IPS-NIHi7 (cell line): ENCODE measurements around the gene LOXL1.
A peak's percentile ranks its signal among the peaks of the same experiment; 100 is the strongest.
"Not testable (repeated sequence)": the region's sequence is repeated elsewhere in the genome, so short reads cannot be mapped to it uniquely, and the experiment has no call there.

Source experiments
- DNase-seq: peaks from one replicate; pipeline ENCODE4 v3.0.0; 2012; ENCODE audit warnings: mixed read lengths; ENCODE audit errors: extremely low spot score

Gene LOXL1

GRCh38 chr15:73937726-73938125 is 11.5 kb downstream of the LOXL1 start:
- no peak for DNase-seq

- not testable (repeated sequence) for DNase-seq
Observed at GRCh38 chr15:73938516-73938915, 12.3 kb downstream of the LOXL1 start.

GRCh38 chr15:73939138-73939537 is 12.9 kb downstream of the LOXL1 start:
- no peak for DNase-seq

GRCh38 chr15:73940061-73940981 is 14.1 kb downstream of the LOXL1 start:
- no peak for DNase-seq

- DNase-seq, result no peak
Observed at GRCh38 chr15:73941044-73941443, 14.8 kb downstream of the LOXL1 start.

- DNase-seq, result no peak
Observed at GRCh38 chr15:73941449-73941848, 15.2 kb downstream of the LOXL1 start.

GRCh38 chr15:73941871-73942635 is 15.8 kb downstream of the LOXL1 start:
- DNase-seq, result no peak

GRCh38 chr15:73942751-73943270 is 16.5 kb downstream of the LOXL1 start:
- DNase-seq, result no peak

GRCh38 chr15:73944161-73945129 is 18.2 kb downstream of the LOXL1 start:
- DNase-seq, result no peak

GRCh38 chr15:73945130-73945508 is 18.9 kb downstream of the LOXL1 start:
- DNase-seq, result no peak

- no peak for DNase-seq
Observed at GRCh38 chr15:73946046-73946721, 19.9 kb downstream of the LOXL1 start.

GRCh38 chr15:73946795-73947370 is 20.6 kb downstream of the LOXL1 start:
- DNase-seq, result no peak

GRCh38 chr15:73947651-73948050 is 21.4 kb downstream of the LOXL1 start:
- no peak for DNase-seq

- DNase-seq, result no peak
Observed at GRCh38 chr15:73948396-73948795, 22.1 kb downstream of the LOXL1 start.

GRCh38 chr15:73948982-73949381 is 22.7 kb downstream of the LOXL1 start:
- no peak for DNase-seq

- DNase-seq, result no peak
Observed at GRCh38 chr15:73949496-73949895, 23.2 kb downstream of the LOXL1 start.

- DNase-seq, result no peak
Observed at GRCh38 chr15:73950479-73950830, 24.2 kb downstream of the LOXL1 start.

- DNase-seq, result peak; percentile 95
Observed at GRCh38 chr15:73950831-73951561, 24.7 kb downstream of the LOXL1 start.

- no peak for DNase-seq
Observed at GRCh38 chr15:73951601-73952000, 25.3 kb downstream of the LOXL1 start.
